T1000 (cell line): Measurements from ENCODE around the gene PRKCE.

Experiments
- DNase-seq: peaks from one replicate; lab custom pipeline; 2025; ENCODE audit warnings: mixed read lengths; lab: John Stamatoyannopoulos, UW

Gene PRKCE

DNA sequence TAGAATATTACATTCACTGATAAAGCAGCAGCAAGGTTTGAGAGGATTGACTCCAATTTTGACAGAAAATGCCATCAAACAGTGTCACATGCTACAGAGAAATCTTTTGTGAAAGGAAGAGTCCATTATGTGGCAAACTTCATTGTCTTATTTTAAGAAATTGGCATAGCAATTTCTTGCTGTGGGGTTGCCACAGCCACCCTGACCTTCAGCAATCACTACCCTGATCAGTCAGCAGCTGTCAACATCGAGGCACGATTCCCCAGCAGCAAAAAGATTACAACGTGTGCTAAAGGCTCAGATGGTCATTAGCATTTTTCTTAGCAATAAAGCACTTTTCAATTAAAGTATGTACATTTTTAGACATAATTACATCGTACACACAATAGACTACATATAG, 74.7 kb downstream of the PRKCE start:
- DNase-seq: no peak

DNA sequence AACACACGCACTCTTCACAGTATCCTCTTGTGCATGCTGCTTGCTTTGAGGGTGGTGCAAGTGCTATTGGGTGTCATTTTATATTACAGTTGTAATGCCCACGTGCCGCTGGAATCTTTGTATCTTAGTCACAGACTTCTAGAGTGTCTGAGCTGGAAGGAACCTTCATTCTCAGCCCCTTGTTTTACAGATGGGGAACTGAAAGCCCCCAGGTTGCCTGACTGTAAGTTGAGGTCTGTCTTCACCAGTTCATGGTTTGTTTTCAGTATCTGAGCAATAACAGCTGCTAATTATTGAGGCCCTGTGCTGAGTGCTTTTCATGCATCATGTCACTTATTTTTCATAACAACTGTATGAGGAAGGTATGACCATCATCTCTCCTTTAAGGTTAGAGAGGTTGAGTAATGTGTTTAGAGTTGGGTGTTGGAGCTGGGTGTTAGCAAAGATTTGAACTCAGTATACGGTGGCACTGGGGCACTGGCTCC, 77.0 kb downstream of the PRKCE start:
- no peak for DNase-seq

- no peak for DNase-seq
Measured at GRCh38 chr2:45729753-45730512, 78.5 kb downstream of the PRKCE start.

DNA sequence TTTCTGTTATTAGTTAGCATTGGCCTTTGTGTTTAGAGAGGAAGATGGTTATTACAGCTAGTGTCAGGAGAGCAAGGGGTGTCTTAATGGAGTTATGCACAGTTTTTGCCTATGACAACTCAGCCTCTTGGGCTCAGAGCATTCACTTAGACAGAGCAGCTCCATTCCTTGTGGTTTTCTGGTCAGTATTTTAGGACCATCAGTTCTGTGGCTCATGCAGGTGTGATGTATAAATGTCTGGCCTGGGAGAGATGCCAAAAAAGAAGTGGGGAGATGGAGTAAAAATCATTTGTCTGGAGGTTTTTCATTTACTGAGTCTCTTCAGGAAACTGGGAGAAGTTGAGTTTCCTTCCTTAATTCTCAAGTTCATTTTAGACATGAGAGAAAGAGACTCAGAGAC, 79.7 kb downstream of the PRKCE start:
- DNase-seq: no peak

GRCh38 chr2:45732436-45732835, 81.0 kb downstream of the PRKCE start:
- DNase-seq: no peak

- no peak for DNase-seq
Measured at GRCh38 chr2:45732946-45733345, 81.5 kb downstream of the PRKCE start.

DNA sequence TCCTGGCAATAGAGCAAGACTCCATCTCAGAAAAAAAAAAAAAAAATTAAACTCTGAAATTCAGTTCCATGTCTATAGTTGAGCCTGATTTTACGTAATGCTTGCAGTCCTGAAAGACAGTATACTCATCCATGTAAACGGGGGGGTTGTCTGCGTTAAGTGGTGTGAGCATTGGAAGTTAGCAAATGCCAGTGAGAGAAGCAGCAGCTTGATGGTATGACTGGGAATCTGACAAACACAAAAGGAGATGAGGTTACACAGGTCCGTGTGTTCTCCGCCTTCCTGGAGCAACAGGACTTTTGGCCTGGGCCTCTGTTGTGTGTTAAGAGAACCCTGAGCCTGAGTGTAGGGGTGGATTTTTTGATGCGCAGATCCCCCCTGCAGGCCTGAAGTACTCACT, 82.9 kb downstream of the PRKCE start:
- DNase-seq: no peak

DNA sequence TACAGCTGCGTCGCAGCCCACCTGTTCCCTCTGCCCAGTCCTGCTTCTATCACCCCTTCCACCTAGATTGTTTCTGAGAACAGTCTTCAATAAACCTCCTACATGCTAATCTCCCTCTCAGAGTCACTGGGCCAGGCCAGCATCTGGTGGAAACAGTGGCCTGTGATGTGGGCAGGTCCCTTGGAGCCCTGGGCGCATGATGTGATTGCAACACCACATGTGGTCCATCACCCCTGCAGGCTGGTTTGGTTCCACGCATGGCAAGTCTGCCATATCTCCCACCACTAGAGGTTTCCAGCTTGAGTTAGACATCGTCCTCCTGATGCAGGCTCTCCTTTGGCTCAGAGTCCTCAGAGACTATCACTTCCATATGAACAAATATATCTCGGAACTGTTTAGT, 83.5 kb downstream of the PRKCE start:
- no peak for DNase-seq

- no peak for DNase-seq
Measured at GRCh38 chr2:45736757-45737704, 85.6 kb downstream of the PRKCE start.

DNA sequence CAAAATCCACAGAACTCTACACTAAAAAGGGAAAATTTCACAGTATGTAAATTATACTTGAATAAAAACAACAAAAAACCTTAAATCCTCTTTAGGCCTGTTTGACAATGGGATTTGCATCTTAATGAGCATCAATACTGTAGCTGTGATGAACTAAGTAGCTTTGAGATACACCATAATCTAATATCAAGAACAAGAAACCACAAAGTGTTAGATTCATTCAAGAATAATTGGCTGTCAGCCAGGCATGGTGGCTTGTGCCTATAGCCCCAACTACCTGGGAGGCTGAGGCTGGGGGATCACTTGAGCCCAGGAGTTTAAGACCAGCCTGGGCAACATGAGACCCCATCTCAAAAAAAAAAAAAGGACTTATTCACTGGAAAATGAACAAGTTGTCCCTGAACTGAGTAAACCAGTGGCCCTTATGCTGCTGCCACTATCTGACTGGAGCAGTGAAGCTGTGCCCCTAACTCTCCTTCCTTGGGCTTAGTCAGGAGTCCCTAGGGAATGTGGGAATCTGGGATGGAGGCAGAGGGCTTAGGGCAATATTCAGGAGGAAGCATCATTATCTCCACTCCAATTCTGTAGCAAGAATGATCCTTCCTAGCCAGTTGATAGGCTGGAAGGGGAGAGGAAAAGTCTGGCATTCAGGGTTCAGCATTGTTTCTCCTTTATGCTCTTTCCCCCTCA, 88.5 kb downstream of the PRKCE start:
- DNase-seq: no peak

GRCh38 chr2:45741161-45741850, 89.8 kb downstream of the PRKCE start:
- no peak for DNase-seq

GRCh38 chr2:45743531-45744396, 92.3 kb downstream of the PRKCE start:
- no peak for DNase-seq

- no peak for DNase-seq
Measured at GRCh38 chr2:45745231-45745630, 93.8 kb downstream of the PRKCE start.

DNA sequence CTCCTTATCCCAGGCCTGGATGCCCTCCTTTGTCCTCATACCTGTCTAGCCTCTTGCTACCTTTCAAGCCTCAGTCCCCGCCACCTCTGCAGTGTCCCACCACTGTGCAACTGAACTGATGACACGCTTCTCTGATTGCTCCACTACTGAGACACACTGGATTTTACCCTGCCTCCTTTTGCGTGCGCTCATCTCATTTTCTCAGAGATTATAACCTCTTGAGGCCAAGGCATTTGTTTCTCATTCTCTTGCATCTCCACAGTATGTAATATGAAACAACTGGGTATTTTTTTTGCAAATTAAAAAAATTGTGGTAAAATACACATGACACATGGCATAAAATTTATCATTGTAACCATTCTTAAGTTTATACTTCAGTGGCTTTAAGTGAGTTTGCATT, 95.4 kb downstream of the PRKCE start:
- no peak for DNase-seq

GRCh38 chr2:45747363-45747762, 95.9 kb downstream of the PRKCE start:
- no peak for DNase-seq

DNA sequence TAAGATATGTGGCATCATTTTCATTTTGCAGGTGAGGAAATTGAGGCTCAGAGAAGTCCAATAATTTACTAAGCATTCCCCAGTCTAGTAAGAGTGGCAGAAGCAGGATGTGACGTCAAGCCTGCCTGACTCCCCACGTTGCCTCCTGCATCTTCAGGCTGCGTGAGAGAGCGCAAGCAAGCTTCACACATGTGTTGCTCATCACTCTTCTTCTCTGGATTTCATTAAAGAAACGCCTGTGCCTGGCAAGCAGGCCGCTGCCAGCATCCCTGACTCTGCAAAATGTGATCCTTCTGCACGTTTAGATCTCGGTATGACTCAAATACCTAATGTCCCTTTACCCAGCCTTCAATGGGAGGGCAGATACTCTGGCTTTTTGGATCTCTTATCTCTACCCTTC, 96.8 kb downstream of the PRKCE start:
- no peak for DNase-seq

GRCh38 chr2:45750001-45750400, 98.5 kb downstream of the PRKCE start:
- no peak for DNase-seq

DNA sequence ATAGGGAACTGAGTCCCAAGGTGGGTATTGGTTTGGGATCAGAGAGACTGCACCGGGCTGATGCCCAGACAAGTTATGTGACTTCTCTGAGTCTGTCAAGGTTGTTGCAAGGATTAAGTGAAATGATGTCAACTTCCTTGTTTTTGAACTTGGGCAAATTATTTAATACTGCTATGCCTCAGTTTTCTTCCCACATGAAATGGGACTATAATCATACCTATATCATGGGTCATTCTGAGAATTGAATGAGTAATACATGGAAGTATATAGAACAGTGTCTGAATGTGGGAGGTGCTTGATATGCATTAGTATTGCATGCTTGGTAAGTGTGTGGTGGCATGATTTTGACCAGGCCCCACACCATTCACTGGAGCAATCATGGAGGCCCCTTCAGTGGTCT, 99.0 kb downstream of the PRKCE start:
- no peak for DNase-seq

DNA sequence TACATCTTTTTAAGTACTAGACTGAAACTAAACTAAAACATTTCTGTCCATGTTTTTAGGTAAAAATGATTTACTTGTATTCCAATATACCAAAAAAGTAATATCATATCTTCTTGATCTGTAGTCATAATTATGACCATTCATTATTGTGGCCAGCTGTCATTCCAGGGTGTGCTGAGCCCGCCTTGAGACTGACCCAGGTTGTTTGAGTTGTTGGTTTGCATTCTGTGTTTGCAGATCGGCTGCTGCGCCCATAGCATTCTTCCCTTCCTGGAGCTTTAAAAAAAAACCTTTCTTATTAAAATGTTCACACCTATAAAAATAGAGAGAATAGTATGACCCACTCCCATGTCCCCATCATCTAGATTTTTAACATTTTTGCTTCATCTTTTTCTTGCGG, 101.9 kb downstream of the PRKCE start:
- no peak for DNase-seq

- DNase-seq: no peak
Measured at GRCh38 chr2:45754131-45755010, 102.9 kb downstream of the PRKCE start.
